SK-N-SH treated with all-trans-retinoic acid at 6 μM for 48 hours (cell line): ENCODE measurements around the gene ERFE.

Experiments used
- ATAC-seq: fragments of 200-7000 bp; cut with Tn5 transposase; 3 replicates; pipeline ENCODE4 v1.9.1; 2020; ENCODE audit warnings: mild to moderate bottlenecking, moderate library complexity
- BACH2 ChIP-seq: fragments of 250-450 bp; sonication (Bioruptor Pico); IDR thresholded peaks from 2 replicates; pipeline ENCODE4 v1.9.0; 2021; ENCODE audit warnings: mild to moderate bottlenecking, borderline replicate concordance
- CSDC2 ChIP-seq: fragments of 250-450 bp; sonication (Bioruptor Pico); IDR thresholded peaks from 2 replicates; pipeline ENCODE4 v1.5.0; 2020; ENCODE audit warnings: mild to moderate bottlenecking, moderate library complexity
- GLIS3 ChIP-seq: fragments of 250-450 bp; sonication (Bioruptor Pico); IDR thresholded peaks from 2 replicates; pipeline ENCODE4 v1.5.0; 2020; ENCODE audit warnings: mild to moderate bottlenecking, moderate library complexity
- ISL1 ChIP-seq: fragments of 250-450 bp; sonication (Bioruptor Pico); IDR thresholded peaks from 2 replicates; pipeline ENCODE4 v2.1.2; 2022; ENCODE audit warnings: mild to moderate bottlenecking, moderate library complexity
- OSR1 ChIP-seq: fragments of 250-450 bp; sonication (Bioruptor Pico); IDR thresholded peaks from 2 replicates; pipeline ENCODE4 v1.8.0; 2022; ENCODE audit warnings: moderate library complexity, mild to moderate bottlenecking, inconsistent platforms
- PPARA ChIP-seq: fragments of 250-450 bp; sonication (Bioruptor Pico); IDR thresholded peaks from 2 replicates; pipeline ENCODE4 v1.5.0; 2020; ENCODE audit warnings: mild to moderate bottlenecking, borderline replicate concordance
- RARB ChIP-seq: fragments of 250-450 bp; sonication (Bioruptor Pico); IDR thresholded peaks from 2 replicates; pipeline ENCODE4 v1.8.0; 2021; ENCODE audit warnings: mild to moderate bottlenecking, moderate library complexity
- SNAI2 ChIP-seq: fragments of 250-450 bp; sonication (Bioruptor Pico); IDR thresholded peaks from 2 replicates; pipeline ENCODE4 v1.5.0; 2020; ENCODE audit warnings: mild to moderate bottlenecking, moderate library complexity
- TCF4 ChIP-seq: fragments of 250-450 bp; sonication (Bioruptor Pico); IDR thresholded peaks from 2 replicates; pipeline ENCODE4 v1.8.0; 2021; ENCODE audit warnings: mild to moderate bottlenecking, moderate library complexity, borderline replicate concordance
- TOX ChIP-seq: fragments of 250-450 bp; sonication (Bioruptor Pico); IDR thresholded peaks from 2 replicates; pipeline ENCODE4 v1.8.0; 2021; ENCODE audit warnings: mild to moderate bottlenecking, moderate library complexity, borderline replicate concordance
- ZFP3 ChIP-seq: fragments of 250-450 bp; sonication (Bioruptor Pico); IDR thresholded peaks from 2 replicates; pipeline ENCODE4 v1.5.0; 2020; ENCODE audit warnings: mild to moderate bottlenecking, moderate library complexity
- ZFP30 ChIP-seq: fragments of 450-650 bp; formaldehyde crosslinking; IDR thresholded peaks from 2 replicates; pipeline ENCODE4 v1.5.0; 2022; ENCODE audit warnings: mild to moderate bottlenecking, moderate library complexity
- ZNF565 ChIP-seq: fragments of 450-650 bp; formaldehyde crosslinking; conservative IDR thresholded peaks from 2 replicates; pipeline ENCODE4 v1.5.0; 2020; ENCODE audit warnings: low read depth, mild to moderate bottlenecking, moderate library complexity
- ZNF70 ChIP-seq: fragments of 450-650 bp; formaldehyde crosslinking; IDR thresholded peaks from 2 replicates; pipeline ENCODE4 v1.5.0; 2020; ENCODE audit warnings: mild to moderate bottlenecking, moderate library complexity
- TF ChIP-seq, protein P1 (sequence below): fragments of 250-450 bp; sonication (Bioruptor Pico); IDR thresholded peaks from 2 replicates; pipeline ENCODE4 v1.5.1; 2021; ENCODE audit warnings: mild to moderate bottlenecking, moderate library complexity
- TF ChIP-seq, protein P2 (sequence below): fragments of 250-450 bp; sonication (Bioruptor Pico); IDR thresholded peaks from 2 replicates; pipeline ENCODE4 v1.5.0; 2020; ENCODE audit warnings: mild to moderate bottlenecking, moderate library complexity
- TF ChIP-seq, protein P3 (sequence below): fragments of 250-450 bp; sonication (Bioruptor Pico); IDR thresholded peaks from 2 replicates; pipeline ENCODE4 v1.8.0; 2021; ENCODE audit warnings: low read depth, mild to moderate bottlenecking, moderate library complexity, borderline replicate concordance
- TF ChIP-seq, protein P4 (sequence below): fragments of 250-450 bp; sonication (Bioruptor Pico); IDR thresholded peaks from 2 replicates; pipeline ENCODE4 v1.8.0; 2020; ENCODE audit warnings: mild to moderate bottlenecking, moderate library complexity, borderline replicate concordance
- TF ChIP-seq, protein P5 (sequence below): fragments of 250-450 bp; sonication (Bioruptor Pico); IDR thresholded peaks from 2 replicates; pipeline ENCODE4 v1.5.1; 2020; ENCODE audit warnings: low read depth, mild to moderate bottlenecking, moderate library complexity

The ERFE gene

DNA sequence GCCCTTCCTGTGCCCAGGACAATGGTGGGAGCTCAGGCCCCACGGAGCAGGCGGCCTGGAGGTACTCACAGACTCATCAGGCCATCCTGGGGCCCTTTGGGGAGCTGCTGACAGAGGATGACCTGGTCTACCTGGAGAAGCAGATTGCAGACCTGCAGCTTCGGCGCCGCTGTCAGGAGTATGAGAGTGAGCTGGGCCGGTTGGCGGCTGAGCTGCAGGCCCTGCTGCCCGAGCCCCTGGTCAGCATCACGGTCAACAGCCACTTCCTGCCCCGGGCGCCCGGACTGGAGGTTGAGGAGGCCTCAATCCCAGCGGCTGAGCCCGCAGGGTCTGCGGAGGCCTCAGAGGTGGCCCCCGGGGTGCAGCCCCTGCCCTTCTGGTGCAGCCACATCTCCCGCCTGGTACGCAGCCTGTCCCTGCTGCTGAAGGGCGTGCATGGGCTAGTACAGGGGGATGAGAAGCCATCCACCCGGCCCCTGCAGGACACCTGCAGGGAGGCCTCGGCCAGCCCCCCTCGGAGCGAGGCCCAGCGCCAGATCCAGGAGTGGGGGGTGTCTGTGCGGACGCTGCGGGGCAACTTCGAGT lies 28.6 kb upstream of the ERFE start:
- no peak for TF ChIP-seq BACH2 (CRISPR knock-in tag)
- TF ChIP-seq, protein P1, sequence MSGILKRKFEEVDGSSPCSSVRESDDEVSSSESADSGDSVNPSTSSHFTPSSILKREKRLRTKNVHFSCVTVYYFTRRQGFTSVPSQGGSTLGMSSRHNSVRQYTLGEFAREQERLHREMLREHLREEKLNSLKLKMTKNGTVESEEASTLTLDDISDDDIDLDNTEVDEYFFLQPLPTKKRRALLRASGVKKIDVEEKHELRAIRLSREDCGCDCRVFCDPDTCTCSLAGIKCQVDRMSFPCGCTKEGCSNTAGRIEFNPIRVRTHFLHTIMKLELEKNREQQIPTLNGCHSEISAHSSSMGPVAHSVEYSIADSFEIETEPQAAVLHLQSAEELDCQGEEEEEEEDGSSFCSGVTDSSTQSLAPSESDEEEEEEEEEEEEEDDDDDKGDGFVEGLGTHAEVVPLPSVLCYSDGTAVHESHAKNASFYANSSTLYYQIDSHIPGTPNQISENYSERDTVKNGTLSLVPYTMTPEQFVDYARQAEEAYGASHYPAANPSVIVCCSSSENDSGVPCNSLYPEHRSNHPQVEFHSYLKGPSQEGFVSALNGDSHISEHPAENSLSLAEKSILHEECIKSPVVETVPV (CRISPR knock-in tag), result no peak
- no peak for TF ChIP-seq OSR1 (CRISPR knock-in tag)
- TF ChIP-seq ZFP3 (CRISPR knock-in tag), result no peak
- TF ChIP-seq, protein P2, sequence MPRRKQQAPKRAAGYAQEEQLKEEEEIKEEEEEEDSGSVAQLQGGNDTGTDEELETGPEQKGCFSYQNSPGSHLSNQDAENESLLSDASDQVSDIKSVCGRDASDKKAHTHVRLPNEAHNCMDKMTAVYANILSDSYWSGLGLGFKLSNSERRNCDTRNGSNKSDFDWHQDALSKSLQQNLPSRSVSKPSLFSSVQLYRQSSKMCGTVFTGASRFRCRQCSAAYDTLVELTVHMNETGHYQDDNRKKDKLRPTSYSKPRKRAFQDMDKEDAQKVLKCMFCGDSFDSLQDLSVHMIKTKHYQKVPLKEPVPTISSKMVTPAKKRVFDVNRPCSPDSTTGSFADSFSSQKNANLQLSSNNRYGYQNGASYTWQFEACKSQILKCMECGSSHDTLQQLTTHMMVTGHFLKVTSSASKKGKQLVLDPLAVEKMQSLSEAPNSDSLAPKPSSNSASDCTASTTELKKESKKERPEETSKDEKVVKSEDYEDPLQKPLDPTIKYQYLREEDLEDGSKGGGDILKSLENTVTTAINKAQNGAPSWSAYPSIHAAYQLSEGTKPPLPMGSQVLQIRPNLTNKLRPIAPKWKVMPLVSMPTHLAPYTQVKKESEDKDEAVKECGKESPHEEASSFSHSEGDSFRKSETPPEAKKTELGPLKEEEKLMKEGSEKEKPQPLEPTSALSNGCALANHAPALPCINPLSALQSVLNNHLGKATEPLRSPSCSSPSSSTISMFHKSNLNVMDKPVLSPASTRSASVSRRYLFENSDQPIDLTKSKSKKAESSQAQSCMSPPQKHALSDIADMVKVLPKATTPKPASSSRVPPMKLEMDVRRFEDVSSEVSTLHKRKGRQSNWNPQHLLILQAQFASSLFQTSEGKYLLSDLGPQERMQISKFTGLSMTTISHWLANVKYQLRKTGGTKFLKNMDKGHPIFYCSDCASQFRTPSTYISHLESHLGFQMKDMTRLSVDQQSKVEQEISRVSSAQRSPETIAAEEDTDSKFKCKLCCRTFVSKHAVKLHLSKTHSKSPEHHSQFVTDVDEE (CRISPR knock-in tag), result no peak
- TF ChIP-seq ZNF70 (CRISPR knock-in tag), result no peak
- TF ChIP-seq, protein P3, sequence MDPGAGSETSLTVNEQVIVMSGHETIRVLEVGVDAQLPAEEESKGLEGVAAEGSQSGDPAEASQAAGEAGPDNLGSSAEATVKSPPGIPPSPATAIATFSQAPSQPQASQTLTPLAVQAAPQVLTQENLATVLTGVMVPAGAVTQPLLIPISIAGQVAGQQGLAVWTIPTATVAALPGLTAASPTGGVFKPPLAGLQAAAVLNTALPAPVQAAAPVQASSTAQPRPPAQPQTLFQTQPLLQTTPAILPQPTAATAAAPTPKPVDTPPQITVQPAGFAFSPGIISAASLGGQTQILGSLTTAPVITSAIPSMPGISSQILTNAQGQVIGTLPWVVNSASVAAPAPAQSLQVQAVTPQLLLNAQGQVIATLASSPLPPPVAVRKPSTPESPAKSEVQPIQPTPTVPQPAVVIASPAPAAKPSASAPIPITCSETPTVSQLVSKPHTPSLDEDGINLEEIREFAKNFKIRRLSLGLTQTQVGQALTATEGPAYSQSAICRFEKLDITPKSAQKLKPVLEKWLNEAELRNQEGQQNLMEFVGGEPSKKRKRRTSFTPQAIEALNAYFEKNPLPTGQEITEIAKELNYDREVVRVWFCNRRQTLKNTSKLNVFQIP (CRISPR knock-in tag), result no peak
- no peak for TF ChIP-seq SNAI2 (CRISPR knock-in tag)
- TF ChIP-seq TOX, result no peak
- no peak for TF ChIP-seq CSDC2
- no peak for TF ChIP-seq GLIS3 (CRISPR knock-in tag)
- TF ChIP-seq ISL1, result no peak
- TF ChIP-seq, all 23 proteins: peak for 0
- ATAC-seq, result no peak

DNA sequence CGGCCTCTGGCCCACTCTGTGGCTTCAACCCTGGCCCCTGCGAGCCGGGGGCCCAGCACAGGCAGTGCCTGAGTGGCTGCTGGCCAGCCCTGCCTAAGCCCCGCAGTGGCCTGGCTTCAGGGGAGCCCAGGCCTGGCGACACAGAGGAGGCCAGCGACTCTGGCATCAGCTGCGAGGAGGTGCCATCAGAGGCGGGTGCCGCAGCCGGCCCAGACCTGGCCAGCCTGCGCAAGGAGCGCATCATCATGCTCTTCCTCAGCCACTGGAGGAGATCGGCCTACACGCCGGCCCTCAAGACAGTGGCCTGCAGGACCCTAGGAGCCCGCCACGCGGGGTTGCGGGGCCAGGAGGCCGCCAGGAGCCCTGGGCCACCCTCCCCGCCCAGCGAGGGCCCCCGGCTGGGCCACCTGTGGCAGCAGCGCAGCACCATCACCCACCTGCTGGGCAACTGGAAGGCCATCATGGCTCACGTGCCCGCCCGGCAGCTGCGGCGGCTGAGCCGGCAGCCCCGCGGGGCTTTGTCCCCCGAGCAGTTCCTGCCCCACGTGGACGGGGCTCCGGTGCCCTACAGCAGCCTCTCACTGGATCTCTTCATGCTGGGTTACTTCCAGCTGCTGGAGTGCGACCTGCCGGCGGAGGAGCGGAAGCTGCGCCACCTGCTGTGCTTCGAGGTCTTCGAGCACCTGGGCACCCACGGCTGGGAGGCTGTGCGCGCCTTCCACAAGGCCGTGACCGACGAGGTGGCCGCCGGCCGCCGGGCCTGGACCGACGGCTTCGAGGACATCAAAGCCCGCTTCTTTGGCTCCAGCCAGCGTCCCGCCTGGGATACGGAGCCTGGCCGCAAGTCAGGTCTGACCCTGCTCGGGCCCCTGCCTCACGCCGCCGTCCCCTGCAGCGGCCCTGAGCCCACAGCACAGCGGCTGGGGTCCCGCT lies 27.8 kb upstream of the ERFE start:
- TF ChIP-seq GLIS3 (CRISPR knock-in tag), result no peak
- TF ChIP-seq PPARA (CRISPR knock-in tag), result no peak
- TF ChIP-seq SNAI2 (CRISPR knock-in tag), result no peak
- TF ChIP-seq, protein P4, sequence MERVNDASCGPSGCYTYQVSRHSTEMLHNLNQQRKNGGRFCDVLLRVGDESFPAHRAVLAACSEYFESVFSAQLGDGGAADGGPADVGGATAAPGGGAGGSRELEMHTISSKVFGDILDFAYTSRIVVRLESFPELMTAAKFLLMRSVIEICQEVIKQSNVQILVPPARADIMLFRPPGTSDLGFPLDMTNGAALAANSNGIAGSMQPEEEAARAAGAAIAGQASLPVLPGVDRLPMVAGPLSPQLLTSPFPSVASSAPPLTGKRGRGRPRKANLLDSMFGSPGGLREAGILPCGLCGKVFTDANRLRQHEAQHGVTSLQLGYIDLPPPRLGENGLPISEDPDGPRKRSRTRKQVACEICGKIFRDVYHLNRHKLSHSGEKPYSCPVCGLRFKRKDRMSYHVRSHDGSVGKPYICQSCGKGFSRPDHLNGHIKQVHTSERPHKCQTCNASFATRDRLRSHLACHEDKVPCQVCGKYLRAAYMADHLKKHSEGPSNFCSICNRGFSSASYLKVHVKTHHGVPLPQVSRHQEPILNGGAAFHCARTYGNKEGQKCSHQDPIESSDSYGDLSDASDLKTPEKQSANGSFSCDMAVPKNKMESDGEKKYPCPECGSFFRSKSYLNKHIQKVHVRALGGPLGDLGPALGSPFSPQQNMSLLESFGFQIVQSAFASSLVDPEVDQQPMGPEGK (CRISPR knock-in tag), result no peak
- no peak for TF ChIP-seq RARB
- no peak for TF ChIP-seq ZNF565 (CRISPR knock-in tag)
- TF ChIP-seq, protein P5, sequence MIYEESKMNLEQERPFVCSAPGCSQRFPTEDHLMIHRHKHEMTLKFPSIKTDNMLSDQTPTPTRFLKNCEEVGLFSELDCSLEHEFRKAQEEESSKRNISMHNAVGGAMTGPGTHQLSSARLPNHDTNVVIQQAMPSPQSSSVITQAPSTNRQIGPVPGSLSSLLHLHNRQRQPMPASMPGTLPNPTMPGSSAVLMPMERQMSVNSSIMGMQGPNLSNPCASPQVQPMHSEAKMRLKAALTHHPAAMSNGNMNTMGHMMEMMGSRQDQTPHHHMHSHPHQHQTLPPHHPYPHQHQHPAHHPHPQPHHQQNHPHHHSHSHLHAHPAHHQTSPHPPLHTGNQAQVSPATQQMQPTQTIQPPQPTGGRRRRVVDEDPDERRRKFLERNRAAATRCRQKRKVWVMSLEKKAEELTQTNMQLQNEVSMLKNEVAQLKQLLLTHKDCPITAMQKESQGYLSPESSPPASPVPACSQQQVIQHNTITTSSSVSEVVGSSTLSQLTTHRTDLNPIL (CRISPR knock-in tag), result no peak
- TF ChIP-seq OSR1 (CRISPR knock-in tag), result no peak
- no peak for TF ChIP-seq TOX
- TF ChIP-seq, protein P3 (CRISPR knock-in tag), result no peak
- TF ChIP-seq CSDC2, result no peak
- no peak for TF ChIP-seq ZNF70 (CRISPR knock-in tag)
- no peak for TF ChIP-seq ZFP30 (CRISPR knock-in tag)
- TF ChIP-seq, protein P1 (CRISPR knock-in tag), result no peak
- TF ChIP-seq, protein P2 (CRISPR knock-in tag), result no peak
- TF ChIP-seq BACH2 (CRISPR knock-in tag), result no peak
- TF ChIP-seq TCF4, result no peak
- TF ChIP-seq ZFP3 (CRISPR knock-in tag), result no peak
- no peak for TF ChIP-seq ISL1
- ATAC-seq, result no peak
